ENCODE results near the gene LUZP2. TPM values are rescaled to one million over a fixed set of nuclear protein-coding genes. Genes with fewer than 3 reads are reported as not detected.

Gene LUZP2
- polyA plus RNA-seq, 1 experiment: 1.6 TPM

DNA sequence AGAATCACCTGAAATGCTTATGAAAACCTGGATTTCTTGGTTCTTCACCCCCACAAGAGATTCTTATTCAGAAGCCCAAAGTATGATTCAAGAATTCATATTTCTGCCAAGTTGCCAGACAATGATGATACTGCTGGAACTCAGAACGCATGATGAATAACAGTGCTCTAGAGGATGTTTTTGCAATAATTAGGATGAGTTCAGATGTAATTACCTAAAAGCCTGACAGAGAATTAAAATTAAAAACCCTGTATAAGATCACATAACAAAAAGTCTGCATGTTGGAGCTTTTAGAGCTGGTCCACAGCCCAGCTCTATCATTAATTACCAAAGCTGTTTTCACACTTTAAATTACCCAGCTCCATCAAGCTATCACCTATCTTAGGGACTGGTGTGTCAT, 211.8 kb downstream of the LUZP2 start:
- H3K4me3 ChIP-seq (ENCODE audit: low read depth, low read length): no peak overlapping the region
- TF ChIP-seq, protein P1, sequence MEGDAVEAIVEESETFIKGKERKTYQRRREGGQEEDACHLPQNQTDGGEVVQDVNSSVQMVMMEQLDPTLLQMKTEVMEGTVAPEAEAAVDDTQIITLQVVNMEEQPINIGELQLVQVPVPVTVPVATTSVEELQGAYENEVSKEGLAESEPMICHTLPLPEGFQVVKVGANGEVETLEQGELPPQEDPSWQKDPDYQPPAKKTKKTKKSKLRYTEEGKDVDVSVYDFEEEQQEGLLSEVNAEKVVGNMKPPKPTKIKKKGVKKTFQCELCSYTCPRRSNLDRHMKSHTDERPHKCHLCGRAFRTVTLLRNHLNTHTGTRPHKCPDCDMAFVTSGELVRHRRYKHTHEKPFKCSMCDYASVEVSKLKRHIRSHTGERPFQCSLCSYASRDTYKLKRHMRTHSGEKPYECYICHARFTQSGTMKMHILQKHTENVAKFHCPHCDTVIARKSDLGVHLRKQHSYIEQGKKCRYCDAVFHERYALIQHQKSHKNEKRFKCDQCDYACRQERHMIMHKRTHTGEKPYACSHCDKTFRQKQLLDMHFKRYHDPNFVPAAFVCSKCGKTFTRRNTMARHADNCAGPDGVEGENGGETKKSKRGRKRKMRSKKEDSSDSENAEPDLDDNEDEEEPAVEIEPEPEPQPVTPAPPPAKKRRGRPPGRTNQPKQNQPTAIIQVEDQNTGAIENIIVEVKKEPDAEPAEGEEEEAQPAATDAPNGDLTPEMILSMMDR (IDR thresholded peaks at IDR 0.05; ENCODE audit: low read depth, low read length): no peak
- ChIA-PET CTCF (no interaction called here), POLR2A (no interaction called here)
- no peaks in the 10 kb centered on the region for H3K27me3 ChIP-seq (ENCODE audit: control insufficient read depth, insufficient read depth, low read length)
- DNase-seq (ENCODE audit: low read depth, low spot score): no peak
- H3K9me3 ChIP-seq (ENCODE audit: control insufficient read depth, insufficient read depth, low read length): no peaks in the 10 kb centered on the region
- H3K27ac ChIP-seq (ENCODE audit: low read depth, low read length): no peak overlapping the region

DNA sequence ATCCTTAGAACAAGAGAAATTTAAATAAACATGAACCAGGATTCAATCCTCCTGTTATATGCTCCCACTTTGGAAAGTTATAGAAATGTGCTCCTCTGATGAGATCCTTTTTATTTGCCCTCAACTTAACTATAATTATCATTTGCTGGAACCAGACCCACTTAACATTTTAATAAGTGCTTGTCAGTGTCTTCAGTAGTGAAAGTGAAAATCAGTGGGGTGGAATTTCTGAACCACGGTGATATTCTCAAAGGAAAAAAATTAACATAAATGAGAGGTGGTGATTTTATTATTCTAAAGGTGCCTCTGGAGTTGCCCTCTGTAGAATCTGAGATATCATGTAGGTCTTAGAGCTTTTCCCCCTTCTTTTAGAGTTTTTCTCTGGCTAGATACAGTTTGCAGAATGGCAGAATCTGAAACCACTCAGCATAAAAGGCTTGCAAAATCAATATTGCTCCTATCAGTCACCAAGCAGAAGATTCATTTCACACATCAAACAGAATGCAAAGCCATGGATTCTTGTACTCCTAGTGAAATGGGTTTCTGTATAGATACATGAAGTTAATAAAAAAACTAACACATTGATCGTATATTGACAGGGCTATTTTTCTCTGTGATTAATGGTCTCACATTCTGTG, 213.2 kb downstream of the LUZP2 start:
- no peak overlapping the region for H3K27ac ChIP-seq (ENCODE audit: low read depth, low read length)
- H3K27me3 ChIP-seq (ENCODE audit: control insufficient read depth, insufficient read depth, low read length): no peaks in the 10 kb centered on the region
- H3K4me3 ChIP-seq (ENCODE audit: low read depth, low read length): no peak overlapping the region
- TF ChIP-seq, protein P1 (IDR thresholded peaks at IDR 0.05; ENCODE audit: low read depth, low read length): no peak
- H3K9me3 ChIP-seq (ENCODE audit: control insufficient read depth, insufficient read depth, low read length): no peaks in the 10 kb centered on the region
- ChIA-PET CTCF (no interaction called here), POLR2A (no interaction called here)
- DNase-seq (ENCODE audit: low read depth, low spot score): no peak

- CTCF ChIA-PET: no interaction called here
- POLR2A ChIA-PET: no interaction called here
Measured at GRCh38 chr11:24714601-24715000, 217.7 kb downstream of the LUZP2 start.

DNA sequence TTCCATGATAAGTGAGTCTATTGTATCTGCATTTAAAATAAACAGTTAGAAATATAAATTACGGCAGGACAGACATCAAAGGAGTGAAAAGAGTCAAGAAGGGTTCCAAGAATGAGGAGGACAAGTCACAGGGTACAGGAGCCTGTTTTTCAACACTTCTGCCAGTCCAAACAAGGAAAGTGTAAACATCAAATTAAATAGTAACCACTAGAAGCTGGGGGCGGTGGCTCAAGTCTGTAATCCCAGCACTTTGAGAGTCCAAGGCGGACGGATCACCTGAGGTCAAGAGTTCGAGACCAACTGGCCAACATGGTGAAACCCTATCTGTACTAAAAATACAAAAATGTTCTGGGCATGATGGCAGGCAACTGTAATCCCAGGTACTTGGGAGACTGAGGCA, 219.6 kb downstream of the LUZP2 start:
- H3K27me3 ChIP-seq (ENCODE audit: control insufficient read depth, insufficient read depth, low read length): no peaks in the 10 kb centered on the region
- ChIA-PET CTCF (no interaction called here), POLR2A (no interaction called here)
- no peaks in the 10 kb centered on the region for H3K9me3 ChIP-seq (ENCODE audit: control insufficient read depth, insufficient read depth, low read length)
- H3K4me3 ChIP-seq (ENCODE audit: low read depth, low read length): no peak overlapping the region
- DNase-seq (ENCODE audit: low read depth, low spot score): no peak
- TF ChIP-seq, protein P1 (IDR thresholded peaks at IDR 0.05; ENCODE audit: low read depth, low read length): no peak
- no peak overlapping the region for H3K27ac ChIP-seq (ENCODE audit: low read depth, low read length)

More at GRCh38 chr11:24714601-24715000, 217.7 kb downstream of the LUZP2 start:
- H3K4me3 ChIP-seq (ENCODE audit: low read depth, low read length): no peak overlapping the region
- H3K27me3 ChIP-seq (ENCODE audit: control insufficient read depth, insufficient read depth, low read length): no peaks in the 10 kb centered on the region
- no peaks in the 10 kb centered on the region for H3K9me3 ChIP-seq (ENCODE audit: control insufficient read depth, insufficient read depth, low read length)
- H3K27ac ChIP-seq (ENCODE audit: low read depth, low read length): no peak overlapping the region
- DNase-seq (ENCODE audit: low read depth, low spot score): no peak
- TF ChIP-seq, protein P1 (IDR thresholded peaks at IDR 0.05; ENCODE audit: low read depth, low read length): no peak

DNA sequence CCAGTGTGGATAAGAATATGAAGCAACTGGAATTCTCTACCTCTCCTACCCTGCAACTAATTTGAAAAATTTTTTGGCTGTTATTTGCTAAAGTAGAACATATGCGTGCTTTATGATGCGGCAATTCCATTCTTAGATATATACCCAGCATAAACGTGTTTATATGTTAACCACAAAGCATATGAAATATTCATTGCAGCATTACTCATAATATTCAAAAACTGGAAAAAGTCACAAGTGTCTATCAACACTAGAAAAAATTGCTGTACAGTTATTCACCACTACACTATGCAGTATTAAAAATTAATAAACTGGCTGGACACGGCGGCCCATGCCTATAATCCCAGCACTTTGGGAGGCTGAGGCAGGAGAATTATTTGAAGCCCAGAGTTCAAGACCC, 226.4 kb downstream of the LUZP2 start:
- ChIA-PET CTCF (no interaction called here), POLR2A (no interaction called here)
- H3K9me3 ChIP-seq (ENCODE audit: control insufficient read depth, insufficient read depth, low read length): no peaks in the 10 kb centered on the region
- H3K27ac ChIP-seq (ENCODE audit: low read depth, low read length): no peak overlapping the region
- no peak for DNase-seq (ENCODE audit: low read depth, low spot score)
- H3K27me3 ChIP-seq (ENCODE audit: control insufficient read depth, insufficient read depth, low read length): no peaks in the 10 kb centered on the region
- no peak overlapping the region for H3K4me3 ChIP-seq (ENCODE audit: low read depth, low read length)
- TF ChIP-seq, protein P1 (IDR thresholded peaks at IDR 0.05; ENCODE audit: low read depth, low read length): no peak

Measured in AG04450 (cell line).